HG02943 (cell line): ENCODE measurements around the gene LCT.
"Not testable (repeated sequence)": the region's sequence is repeated elsewhere in the genome, so short reads cannot be mapped to it uniquely, and the experiment has no call there.

Experiments
- ATAC-seq: cut with Tn5 transposase; IDR thresholded peaks from one replicate; pipeline ENCODE4 v1.9.1; 2021; ENCODE audit warnings: mild to moderate bottlenecking, low read depth, moderate library complexity; ENCODE audit not compliant: unreplicated experiment

Gene LCT

DNA sequence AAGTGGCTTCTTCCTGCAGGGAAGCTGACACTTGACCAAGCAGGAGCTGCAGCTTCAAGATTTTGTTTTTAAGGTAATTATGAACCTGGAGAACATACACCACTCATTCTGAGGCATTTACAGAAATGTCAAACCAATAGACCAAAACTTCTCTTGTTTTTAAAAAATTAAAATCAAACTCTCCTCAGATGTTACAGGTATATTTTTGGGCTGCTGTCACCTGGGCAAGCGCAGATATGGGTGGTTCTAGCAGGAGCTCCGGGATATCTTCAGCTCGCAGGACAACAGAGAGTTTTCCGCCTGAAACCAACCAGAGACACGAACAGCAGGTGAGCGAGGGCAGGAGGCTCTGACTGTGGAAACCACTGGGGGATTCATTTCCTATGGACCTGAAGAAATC is 4.1 kb downstream of the LCT start:
- ATAC-seq: no peak

DNA sequence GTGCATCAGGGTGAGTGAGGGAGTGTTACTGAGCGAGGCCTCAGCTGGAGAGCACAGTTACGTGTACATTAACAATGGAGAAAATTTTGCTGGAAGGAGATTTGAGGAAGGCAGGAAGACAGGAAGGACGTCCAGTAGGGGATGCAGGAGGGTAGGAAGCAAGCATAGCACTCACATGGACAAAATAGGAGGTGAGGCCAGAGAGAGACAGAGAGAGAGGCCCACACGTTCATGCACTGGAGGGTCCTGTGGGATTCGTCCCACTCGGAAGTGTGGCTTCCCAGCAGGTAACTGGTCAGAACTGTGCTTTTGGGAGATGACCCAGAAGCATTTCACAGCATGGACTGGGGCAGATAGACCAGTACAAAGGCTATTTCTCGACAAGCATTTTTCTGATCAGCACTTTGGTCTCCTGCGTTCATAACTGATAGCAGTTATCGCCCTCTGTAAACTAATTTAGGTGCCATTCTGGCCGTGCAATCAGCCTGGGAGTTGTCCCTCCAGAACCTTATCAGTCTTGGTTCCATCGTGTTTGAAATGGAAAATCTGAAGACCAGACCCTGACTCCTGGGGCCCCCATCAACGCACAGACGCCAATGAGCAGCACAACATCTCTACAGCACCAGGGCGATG is 5.7 kb downstream of the LCT start:
- no peak for ATAC-seq

DNA sequence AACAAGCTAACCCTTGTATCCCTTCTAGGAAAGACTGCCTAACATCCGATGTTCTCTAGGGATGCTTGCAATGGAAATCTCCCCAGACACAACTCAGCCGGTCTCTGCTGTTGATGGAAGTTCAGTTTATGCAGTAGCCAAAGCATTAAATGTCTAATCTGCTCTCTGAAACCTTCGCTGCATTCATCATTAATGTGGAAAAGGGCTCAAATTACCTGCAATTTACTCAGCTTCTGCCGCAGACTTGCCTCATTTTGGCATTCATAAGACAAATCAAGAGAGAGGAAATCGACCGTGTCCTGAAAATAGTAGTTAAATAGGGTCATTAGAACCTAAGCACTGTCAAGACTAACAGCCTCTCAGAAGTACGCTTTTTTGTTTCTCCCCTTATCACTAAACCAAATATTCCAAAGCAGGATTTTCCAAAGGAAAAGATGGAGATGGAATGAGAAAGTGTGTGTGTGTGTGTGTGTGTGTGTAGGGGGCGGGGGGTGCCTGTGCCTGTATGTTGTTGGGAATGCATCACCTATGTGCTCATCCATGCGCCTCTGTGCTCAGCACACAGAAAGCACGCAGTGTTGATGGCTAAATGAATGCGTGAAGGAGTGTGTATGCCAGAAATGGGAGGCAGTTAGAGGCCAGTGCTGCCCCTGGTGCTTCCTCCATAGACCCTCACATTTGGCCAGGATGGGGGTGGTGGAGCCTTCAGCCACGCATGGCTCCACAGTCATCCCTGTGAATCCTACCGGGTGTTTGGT is 7.4 kb downstream of the LCT start:
- no peak for ATAC-seq

DNA sequence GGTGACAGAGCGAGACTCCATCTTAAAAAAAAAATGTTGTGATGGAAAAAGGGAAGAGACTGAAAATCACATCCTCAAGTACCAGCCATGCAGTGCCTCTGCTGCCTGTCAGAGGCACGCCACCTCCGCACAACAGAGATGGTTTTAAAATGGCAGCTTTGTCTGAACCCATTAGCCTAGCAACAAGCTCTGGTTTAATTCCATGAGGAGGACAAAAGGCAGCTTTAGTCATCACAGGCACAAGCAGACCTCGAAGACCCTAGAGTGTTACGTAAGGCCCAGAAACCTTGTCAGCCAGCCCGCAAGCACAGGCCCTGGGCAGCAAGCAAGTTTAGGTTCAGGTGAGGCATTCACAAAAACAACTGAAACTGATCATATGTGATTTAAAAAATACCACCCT is 10.4 kb downstream of the LCT start:
- ATAC-seq: no peak

DNA sequence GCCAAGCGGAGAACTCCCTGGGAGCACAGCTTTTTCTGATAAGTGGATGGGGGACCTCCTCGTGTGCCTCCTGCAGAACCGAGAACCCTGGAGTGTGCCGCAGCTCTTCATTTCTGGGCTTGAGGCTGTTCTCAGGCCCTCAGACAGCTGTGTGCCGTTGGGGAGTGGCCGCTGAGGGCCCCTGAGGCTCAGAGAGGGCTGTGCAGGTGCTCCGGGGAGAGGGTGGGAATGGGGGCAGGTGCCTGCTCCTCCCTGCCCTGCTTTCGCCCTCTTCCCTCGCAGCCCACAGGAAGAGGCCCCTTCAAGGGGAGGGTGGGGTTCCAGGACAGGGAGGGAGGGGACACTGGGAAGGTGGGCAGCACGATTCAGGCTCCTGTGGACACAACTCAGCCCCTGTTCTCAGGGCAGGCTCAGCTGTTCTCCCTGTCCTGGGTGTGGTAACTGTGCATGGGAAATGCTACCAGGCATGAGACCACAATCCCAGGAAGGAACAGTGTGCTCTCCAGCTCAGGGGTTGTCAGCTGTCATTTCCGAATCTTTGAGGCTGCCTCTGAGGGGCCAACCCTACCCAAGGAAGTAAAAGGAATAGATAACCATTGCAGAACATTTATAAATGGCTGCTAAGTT is 11.3 kb downstream of the LCT start:
- no peak for ATAC-seq

DNA sequence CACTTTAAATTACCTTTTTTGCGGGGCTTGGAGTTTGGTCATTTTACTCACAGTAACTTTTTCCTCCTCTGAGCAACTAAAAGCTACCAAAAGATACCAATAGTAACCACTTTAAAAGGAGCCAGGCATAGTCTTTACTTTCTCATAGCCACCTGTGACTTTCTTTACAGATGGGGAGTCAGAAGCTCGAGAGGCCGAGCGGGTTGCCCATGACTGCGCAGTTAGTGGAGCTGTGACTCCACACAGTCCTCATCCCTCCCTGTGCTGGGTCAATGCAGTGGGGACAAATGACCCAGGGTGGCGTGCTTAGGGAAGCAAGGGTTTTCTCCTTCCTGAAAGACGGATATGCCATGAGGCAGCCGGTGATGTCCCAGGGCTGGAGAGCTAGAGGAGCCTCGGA is 11.9 kb downstream of the LCT start:
- no peak for ATAC-seq

DNA sequence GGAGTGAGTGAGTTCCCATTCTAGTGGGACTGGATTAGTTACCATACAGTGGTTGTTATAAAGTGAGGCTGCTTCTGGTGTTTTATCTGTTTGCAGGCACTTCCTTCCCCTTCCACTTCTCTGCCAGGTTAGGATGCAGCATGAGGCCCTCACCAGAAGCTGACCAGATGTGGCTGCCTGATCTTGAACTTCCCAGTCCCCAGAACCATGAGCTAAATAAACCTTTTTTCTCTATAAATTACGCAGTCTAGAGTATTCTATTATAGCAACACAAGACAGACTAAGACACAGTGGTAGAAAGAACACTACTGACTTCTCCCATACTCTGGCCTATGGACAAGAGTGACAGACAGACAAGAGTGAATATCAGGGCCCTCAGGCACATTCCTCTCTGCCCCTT is 14.1 kb downstream of the LCT start:
- ATAC-seq: no peak

DNA sequence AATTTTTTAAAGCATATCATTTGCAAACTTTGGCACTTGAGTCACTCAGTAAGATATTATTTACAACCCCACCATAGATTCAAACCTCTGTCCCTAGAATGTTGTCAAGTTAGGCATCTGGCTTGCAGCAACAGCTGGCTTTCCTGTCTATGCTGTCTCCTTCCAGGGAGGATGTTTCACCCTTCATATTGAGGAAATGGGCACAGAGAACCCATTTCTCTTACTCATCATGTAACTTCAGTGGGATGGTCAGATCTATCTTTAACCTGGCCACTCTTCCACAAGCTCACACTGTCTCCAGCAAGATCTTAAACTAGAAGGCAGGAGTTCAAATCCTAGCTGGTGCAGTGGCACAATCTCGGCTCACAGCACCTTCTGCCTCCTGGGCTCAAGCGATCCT is 15.8 kb downstream of the LCT start:
- no peak for ATAC-seq

DNA sequence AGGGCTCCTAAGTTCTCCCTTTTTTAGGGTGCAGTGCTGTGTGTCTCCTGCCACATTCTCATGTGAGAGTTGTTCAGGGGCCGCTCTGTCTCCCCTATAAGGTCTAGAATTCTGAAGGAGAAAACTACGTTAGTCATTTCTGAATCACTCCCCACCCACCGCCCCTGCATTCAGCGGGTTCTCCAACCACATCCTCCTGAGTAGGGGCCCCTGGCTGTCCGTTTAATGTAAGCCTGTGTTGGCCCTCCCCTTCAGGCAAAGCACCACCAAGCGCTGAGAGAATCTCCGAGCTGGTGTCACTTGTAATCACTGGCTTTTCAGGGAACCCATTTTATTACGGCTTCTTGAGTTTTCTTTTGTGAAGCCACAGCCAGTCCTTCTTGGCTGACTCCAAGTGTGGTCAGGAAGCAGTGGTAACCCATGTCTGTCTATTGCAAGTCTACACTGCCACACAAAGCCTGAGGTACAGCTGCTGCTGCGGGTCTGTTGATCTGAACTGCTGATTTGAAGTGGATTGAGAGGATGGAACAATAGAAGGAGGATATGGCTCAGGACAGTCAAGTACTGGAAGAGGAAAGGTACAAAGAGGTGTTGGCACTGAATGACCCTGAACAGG is 16.9 kb downstream of the LCT start:
- peak; percentile 64 for ATAC-seq

DNA sequence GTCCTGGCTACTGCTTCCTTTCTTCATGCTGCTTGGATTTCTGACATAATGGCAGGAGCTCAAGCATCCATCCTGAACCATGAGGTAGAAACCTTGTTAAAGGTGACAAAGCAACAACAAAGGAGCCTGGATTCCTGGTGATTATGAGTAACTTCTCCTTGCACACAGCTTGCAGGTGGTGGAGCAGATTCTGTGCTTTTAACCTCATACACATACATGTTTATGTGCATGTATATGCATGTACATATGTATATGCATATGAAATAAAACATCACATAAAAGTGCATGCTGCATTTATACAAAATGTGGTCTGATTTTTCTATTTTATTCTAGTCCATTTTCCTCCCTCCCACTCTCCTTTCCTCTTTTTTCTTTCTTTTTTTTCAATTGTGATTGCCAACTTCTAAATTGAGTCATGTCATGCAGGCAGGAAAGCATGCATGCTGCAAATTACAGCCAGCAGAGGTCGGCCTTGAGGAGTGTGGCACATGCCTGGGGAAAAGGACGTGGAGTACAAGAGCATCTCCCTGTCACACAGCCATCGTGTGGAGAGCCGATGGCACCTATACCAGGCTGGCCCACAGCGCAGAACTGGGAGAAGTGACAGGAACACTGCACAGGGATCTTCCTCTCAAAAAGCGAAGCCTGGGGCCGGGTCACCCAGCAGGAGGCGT is 17.9 kb downstream of the LCT start:
- ATAC-seq: no peak

DNA sequence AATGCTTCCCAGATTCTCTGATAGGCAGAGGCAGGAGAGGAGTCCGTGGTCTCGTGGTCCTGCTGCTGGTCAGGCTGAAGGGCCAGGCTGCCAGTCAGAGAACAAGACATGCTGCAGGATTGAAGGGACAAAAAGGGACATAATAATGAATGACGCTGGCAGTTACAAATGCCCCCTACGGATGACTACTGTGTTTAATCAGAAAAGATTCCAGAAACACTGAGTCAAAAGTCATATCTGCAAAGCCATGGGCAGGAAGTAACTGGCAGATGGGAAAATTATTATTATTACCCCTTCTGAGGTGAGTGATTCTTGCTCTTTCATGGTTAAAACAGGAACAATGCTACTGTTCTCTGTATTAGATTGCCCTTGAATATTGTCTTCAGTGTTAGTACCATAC is 19.0 kb downstream of the LCT start:
- no peak for ATAC-seq

DNA sequence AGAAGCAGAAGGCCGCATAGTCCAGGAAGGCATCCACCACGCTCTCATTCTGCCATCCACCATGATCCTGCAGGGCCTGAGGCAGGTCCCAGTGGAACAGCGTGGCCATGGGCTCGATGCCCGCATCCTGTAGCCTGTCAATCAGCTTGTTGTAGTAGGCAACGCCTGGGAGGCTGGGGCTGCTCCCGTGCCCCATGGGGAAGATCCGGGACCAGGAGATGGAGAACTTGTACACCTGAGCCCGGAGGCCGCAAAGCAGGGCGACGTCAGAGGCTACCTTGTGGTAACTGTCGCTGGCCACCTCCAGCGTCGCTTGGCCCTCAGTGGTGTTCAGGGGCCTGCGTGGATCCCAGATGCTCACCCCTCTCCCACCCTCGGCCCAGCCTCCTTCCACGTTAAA is 19.5 kb downstream of the LCT start:
- no peak for ATAC-seq

DNA sequence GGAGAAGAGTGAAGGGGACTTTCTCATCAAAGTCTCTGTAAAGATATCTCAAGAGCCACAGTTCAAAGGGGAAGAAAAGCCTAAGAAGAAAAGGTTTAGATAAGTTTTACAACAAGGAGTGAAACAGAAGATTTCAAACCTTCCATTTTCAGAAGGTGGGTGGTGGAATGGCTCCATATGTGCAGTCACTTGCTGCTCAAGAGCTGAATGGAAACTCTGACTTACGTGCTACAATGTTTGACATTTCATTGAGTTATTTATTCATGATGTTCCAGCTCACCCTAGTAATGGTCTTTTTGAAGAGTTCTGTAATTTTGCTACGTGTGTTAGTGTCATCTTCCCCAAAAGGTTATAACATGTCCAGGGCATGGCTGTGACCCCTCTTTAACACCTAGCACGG is 21.7 kb downstream of the LCT start:
- no peak for ATAC-seq

DNA sequence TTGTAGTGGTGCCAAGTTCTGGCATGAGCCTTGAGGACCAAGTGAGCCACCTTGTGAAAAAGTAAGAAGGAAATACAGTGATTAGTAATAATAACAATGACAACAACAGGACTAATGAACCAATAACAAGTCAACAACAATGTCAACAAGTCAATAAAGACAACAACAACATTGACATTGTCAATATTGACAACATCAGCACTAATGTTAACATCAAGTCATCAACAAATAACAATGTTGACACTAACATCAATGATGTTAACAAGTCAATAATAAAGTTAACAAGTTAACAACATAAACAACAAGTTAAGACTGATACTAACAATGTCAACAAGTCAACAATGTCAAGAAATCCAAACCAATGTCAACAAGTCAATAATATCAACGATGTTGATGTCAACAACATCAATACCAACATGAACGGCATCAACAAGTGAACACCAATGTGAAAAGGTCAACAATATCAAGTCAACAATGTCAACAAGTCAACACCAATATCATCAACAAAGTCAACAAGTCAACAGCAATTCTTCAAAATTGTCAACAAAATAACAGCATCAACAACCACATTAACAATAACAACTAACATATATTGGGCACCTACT is 24.0 kb downstream of the LCT start:
- no peak for ATAC-seq

DNA sequence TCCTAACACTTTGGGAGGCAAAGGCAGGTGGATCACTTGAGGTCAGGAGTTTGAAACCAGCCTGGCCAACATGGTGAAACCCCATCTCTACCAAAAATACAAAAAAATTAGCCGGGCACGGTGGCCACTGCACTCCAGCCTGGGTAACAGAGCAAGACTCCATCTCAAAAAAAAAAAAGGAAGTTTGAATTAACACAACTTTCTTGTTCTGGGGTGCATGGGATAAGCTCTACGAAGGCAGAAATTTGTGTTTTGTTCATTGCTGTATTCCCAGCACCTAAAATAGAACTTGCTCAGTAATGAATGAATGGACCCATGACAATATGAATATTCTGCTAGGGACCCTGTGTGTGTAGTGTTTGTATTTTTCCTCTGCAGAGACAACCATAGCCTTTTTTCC is 29.1 kb downstream of the LCT start:
- ATAC-seq: not testable (repeated sequence)

DNA sequence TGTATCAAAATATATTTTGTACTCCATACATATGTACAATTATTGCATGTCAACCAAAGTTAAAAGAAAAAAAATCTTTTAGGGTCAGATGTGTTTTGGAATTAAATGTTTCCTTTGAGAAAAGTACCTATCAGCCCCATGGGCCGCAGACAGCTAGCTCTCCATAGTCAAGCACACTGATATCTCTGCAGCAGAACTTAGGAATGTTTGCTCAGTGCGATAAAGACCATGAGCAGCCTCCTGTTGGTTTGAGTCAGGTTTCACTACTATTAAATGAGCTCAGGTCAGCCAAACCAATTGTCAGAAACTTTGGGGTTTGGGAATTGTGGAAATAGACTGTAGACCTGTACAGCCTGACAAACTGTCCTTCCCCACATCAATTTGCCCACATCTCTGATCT is 33.7 kb downstream of the LCT start:
- no peak for ATAC-seq

DNA sequence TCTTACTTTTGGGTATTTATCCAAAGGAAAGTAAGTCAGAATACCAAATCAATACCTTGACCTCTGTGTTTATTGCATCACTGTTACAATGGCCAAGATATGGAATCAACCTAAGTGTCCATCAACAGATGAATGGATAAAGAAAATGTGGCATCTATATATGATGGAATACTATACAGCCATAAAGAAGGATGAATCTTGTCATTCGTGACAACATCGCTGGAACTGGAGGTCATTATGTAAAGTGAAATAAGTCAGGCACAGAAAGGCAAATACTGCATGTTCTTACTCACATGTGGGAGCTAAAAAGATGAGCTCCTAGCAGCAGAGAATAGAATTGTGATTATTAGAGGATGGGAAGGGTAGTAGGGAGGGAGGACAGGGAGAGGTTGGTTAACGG is 34.6 kb downstream of the LCT start:
- no peak for ATAC-seq

DNA sequence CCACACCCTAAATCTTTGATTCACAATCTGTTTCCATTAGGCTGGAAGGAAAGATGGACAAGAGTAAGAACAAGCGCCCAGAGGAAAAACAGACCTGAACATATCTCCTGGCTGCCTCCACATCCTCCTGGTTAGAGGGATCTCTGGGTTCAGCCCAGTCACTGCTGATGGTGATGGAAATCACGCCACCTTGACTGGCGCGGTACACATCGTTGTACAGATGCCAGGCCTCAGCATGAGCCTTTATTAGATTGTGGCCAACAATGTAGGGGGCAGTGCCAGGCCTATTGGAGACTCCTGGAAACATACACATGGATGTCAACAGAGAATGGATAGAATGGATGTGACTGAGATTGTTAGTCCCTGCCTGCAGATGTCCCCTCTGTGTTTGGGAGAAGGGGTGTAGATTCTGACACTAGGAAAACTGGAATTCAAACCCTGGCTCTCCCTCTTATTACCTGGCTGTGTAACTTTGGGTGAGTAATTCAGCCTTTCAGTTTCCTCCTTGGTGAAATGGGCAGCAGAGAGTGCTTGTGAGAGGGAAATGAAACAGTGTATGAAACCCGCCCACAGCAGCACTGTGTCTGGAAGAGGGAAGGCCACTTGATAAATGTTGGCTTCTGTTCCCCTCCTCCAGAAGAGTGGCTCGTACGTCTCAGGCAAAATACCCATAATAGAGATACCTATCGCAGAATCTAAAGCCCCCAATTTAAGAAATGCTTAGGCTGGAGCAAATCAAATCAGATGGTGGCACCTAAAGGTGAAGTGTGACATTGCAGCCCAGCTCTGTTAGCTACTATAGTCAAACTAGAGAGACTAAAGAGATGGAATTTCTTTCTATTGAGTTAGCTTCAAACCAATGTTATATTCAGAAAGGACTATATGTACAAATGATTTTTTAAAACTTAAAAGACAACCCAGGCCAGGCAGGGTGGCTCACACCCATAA is 36.2 kb downstream of the LCT start:
- ATAC-seq: no peak

DNA sequence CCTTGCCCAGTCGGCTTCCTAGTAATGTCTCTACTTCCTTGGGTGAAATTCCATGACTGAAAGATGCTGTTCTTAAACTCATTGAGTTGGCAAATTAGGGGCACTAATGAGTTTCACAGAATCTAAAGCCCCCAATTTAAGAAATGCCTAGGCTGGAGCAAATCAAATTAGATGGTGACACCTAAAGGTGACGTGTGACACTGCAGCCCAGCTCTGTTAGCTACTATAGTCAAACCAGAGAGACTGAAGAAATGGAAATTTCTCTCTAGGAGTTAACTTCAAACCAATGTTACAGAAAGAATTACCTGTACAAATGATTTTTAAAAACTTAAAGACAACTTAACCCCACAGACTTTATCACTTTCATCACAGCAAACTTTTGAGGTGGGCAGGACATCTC is 37.2 kb downstream of the LCT start:
- ATAC-seq: no peak

DNA sequence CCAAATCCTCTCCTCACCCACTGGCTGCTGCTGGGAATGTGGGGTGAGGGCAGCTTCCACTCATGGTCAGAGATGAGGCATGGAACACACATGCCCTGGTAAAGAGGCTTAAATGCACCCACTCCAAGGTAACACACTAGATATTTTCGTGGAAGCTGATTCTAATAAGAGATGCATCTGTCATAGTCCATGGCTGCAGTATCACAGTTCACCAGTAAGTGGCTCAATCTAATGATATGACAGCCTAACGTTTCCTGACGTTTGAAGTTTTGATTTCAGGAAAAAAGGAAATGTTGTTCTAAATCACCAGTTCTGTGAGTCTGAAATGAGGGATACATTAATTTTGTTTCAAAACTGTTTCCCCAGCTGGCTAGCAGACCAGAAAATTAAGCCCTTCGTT is 38.2 kb downstream of the LCT start:
- no peak for ATAC-seq
